ENCODE results near the gene ARMC9.
"Not testable (repeated sequence)": the region's sequence is repeated elsewhere in the genome, so short reads cannot be mapped to it uniquely, and the experiment has no call there.

ARMC9 gene

GRCh38 chr2:231189571-231190495 lies 8.6 kb upstream of the ARMC9 start:
- Histone ChIP-seq H3K4me3 (ENCODE audit: low read depth in 1 of 5, low read length in 5 of 5) (peak overlapping the region; percentile 7 to 65 (median 51)), H3K27ac (ENCODE audit: low read depth, low read length) (peak overlapping the region; percentile 60), H3K9ac (ENCODE audit: low read length in 5 of 5) (peak overlapping the region; percentile 7 to 81 (median 59)), H3K9me3 (ENCODE audit: control insufficient read depth in 5 of 5, low read length in 5 of 5) (no peaks in the 10 kb centered on the region), H3K27me3 (ENCODE audit: control insufficient read depth in 5 of 5, insufficient read depth in 4 of 5, low read length in 5 of 5) (no peaks in the 10 kb centered on the region), H3K4me1 (ENCODE audit: control insufficient read depth in 5 of 5, insufficient read depth in 5 of 5, low read length in 5 of 5) (peaks cover 1 to 38% (median 33%) of the 10 kb centered on the region in 5 donors), H3K36me3 (ENCODE audit: control insufficient read depth in 5 of 5, insufficient read depth in 5 of 5, low read length in 5 of 5) (no peaks in the 10 kb centered on the region)

GRCh38 chr2:231190531-231191197 lies 7.8 kb upstream of the ARMC9 start:
- H3K27me3 ChIP-seq (ENCODE audit: control insufficient read depth in 5 of 5, insufficient read depth in 4 of 5, low read length in 5 of 5): no peaks in the 10 kb centered on the region
- H3K36me3 ChIP-seq (ENCODE audit: control insufficient read depth in 5 of 5, insufficient read depth in 5 of 5, low read length in 5 of 5): no peaks in the 10 kb centered on the region
- H3K4me3 ChIP-seq (ENCODE audit: low read depth in 1 of 5, low read length in 5 of 5): peak overlapping the region in 4 of 5 donors; percentile 39 to 65 (median 54)
- H3K4me1 ChIP-seq (ENCODE audit: control insufficient read depth in 5 of 5, insufficient read depth in 5 of 5, low read length in 5 of 5): peaks cover 1 to 30% (median 26%) of the 10 kb centered on the region in 5 donors
- no peaks in the 10 kb centered on the region for H3K9me3 ChIP-seq (ENCODE audit: control insufficient read depth in 5 of 5, low read length in 5 of 5)
- H3K27ac ChIP-seq (ENCODE audit: low read depth, low read length): peak overlapping the region; percentile 60
- H3K9ac ChIP-seq (ENCODE audit: low read length in 5 of 5): peak overlapping the region in 4 of 5 donors; percentile 52 to 81 (median 64)

GRCh38 chr2:231191896-231192872 lies 6.2 kb upstream of the ARMC9 start:
- Histone ChIP-seq H3K27ac (ENCODE audit: low read depth, low read length) (no peak overlapping the region), H3K36me3 (ENCODE audit: control insufficient read depth in 5 of 5, insufficient read depth in 5 of 5, low read length in 5 of 5) (no peaks in the 10 kb centered on the region), H3K27me3 (ENCODE audit: control insufficient read depth in 5 of 5, insufficient read depth in 4 of 5, low read length in 5 of 5) (no peaks in the 10 kb centered on the region), H3K4me1 (ENCODE audit: control insufficient read depth in 5 of 5, insufficient read depth in 5 of 5, low read length in 5 of 5) (peaks cover 0 to 27% (median 21%) of the 10 kb centered on the region in 5 donors), H3K9ac (ENCODE audit: low read length in 5 of 5) (peak overlapping the region in 1 of 5 donors; percentile 48), H3K9me3 (ENCODE audit: control insufficient read depth in 5 of 5, low read length in 5 of 5) (no peaks in the 10 kb centered on the region), H3K4me3 (ENCODE audit: low read depth in 1 of 5, low read length in 5 of 5) (no peak overlapping the region)

- Histone ChIP-seq H3K9me3 (ENCODE audit: control insufficient read depth in 5 of 5, low read length in 5 of 5) (no peaks in the 10 kb centered on the region), H3K4me1 (ENCODE audit: control insufficient read depth in 5 of 5, insufficient read depth in 5 of 5, low read length in 5 of 5) (peaks cover 0 to 33% (median 24%) of the 10 kb centered on the region in 5 donors), H3K9ac (ENCODE audit: low read length in 5 of 5) (no peak overlapping the region), H3K4me3 (ENCODE audit: low read depth in 1 of 5, low read length in 5 of 5) (no peak overlapping the region), H3K36me3 (ENCODE audit: control insufficient read depth in 5 of 5, insufficient read depth in 5 of 5, low read length in 5 of 5) (no peaks in the 10 kb centered on the region), H3K27me3 (ENCODE audit: control insufficient read depth in 5 of 5, insufficient read depth in 4 of 5, low read length in 5 of 5) (no peaks in the 10 kb centered on the region), H3K27ac (ENCODE audit: low read depth, low read length) (no peak overlapping the region)
Measured at GRCh38 chr2:231193216-231193615, 5.2 kb upstream of the ARMC9 start.

GRCh38 chr2:231196592-231196991 lies 1.8 kb upstream of the ARMC9 start:
- H3K9ac ChIP-seq (ENCODE audit: low read length in 5 of 5): no peak overlapping the region

GRCh38 chr2:231197196-231197595 lies 1.2 kb upstream of the ARMC9 start:
- not testable (repeated sequence) for H3K4me3 ChIP-seq (ENCODE audit: low read depth in 1 of 5, low read length in 5 of 5); H3K9me3 ChIP-seq (ENCODE audit: control insufficient read depth in 5 of 5, low read length in 5 of 5); H3K36me3 ChIP-seq (ENCODE audit: control insufficient read depth in 5 of 5, insufficient read depth in 5 of 5, low read length in 5 of 5); H3K9ac ChIP-seq (ENCODE audit: low read length in 5 of 5); H3K27ac ChIP-seq (ENCODE audit: low read depth, low read length); H3K27me3 ChIP-seq (ENCODE audit: control insufficient read depth in 5 of 5, insufficient read depth in 4 of 5, low read length in 5 of 5)
- peaks cover 1 to 17% (median 15%) of the 10 kb centered on the region in 5 donors for H3K4me1 ChIP-seq (ENCODE audit: control insufficient read depth in 5 of 5, insufficient read depth in 5 of 5, low read length in 5 of 5)

More at GRCh38 chr2:231196592-231196991, 1.8 kb upstream of the ARMC9 start:
- Histone ChIP-seq H3K9me3 (ENCODE audit: control insufficient read depth in 5 of 5, low read length in 5 of 5) (no peaks in the 10 kb centered on the region), H3K4me3 (ENCODE audit: low read depth in 1 of 5, low read length in 5 of 5) (no peak overlapping the region), H3K4me1 (ENCODE audit: control insufficient read depth in 5 of 5, insufficient read depth in 5 of 5, low read length in 5 of 5) (peaks cover 1 to 23% (median 19%) of the 10 kb centered on the region in 5 donors), H3K27ac (ENCODE audit: low read depth, low read length) (no peak overlapping the region), H3K27me3 (ENCODE audit: control insufficient read depth in 5 of 5, insufficient read depth in 4 of 5, low read length in 5 of 5) (no peaks in the 10 kb centered on the region), H3K36me3 (ENCODE audit: control insufficient read depth in 5 of 5, insufficient read depth in 5 of 5, low read length in 5 of 5) (no peaks in the 10 kb centered on the region)

- H3K4me1 ChIP-seq (ENCODE audit: control insufficient read depth in 5 of 5, insufficient read depth in 5 of 5, low read length in 5 of 5): peaks cover 1 to 16% (median 15%) of the 10 kb centered on the region in 5 donors
- H3K36me3 ChIP-seq (ENCODE audit: control insufficient read depth in 5 of 5, insufficient read depth in 5 of 5, low read length in 5 of 5): no peaks in the 10 kb centered on the region
- H3K4me3 ChIP-seq (ENCODE audit: low read depth in 1 of 5, low read length in 5 of 5): peak overlapping the region; percentile 81 to 100 (median 96)
- H3K9me3 ChIP-seq (ENCODE audit: control insufficient read depth in 5 of 5, low read length in 5 of 5): no peaks in the 10 kb centered on the region
- peak overlapping the region in 4 of 5 donors; percentile 40 to 86 (median 78) for H3K9ac ChIP-seq (ENCODE audit: low read length in 5 of 5)
- H3K27ac ChIP-seq (ENCODE audit: low read depth, low read length): no peak overlapping the region
- H3K27me3 ChIP-seq (ENCODE audit: control insufficient read depth in 5 of 5, insufficient read depth in 4 of 5, low read length in 5 of 5): no peaks in the 10 kb centered on the region
Measured at GRCh38 chr2:231197706-231198290, 633 bp upstream of the ARMC9 start.

- Histone ChIP-seq H3K4me1 (ENCODE audit: control insufficient read depth in 5 of 5, insufficient read depth in 5 of 5, low read length in 5 of 5) (peaks cover 1 to 16% (median 15%) of the 10 kb centered on the region in 5 donors), H3K9me3 (ENCODE audit: control insufficient read depth in 5 of 5, low read length in 5 of 5) (no peaks in the 10 kb centered on the region), H3K27me3 (ENCODE audit: control insufficient read depth in 5 of 5, insufficient read depth in 4 of 5, low read length in 5 of 5) (no peaks in the 10 kb centered on the region), H3K9ac (ENCODE audit: low read length in 5 of 5) (peak overlapping the region in 3 of 5 donors; percentile 40 to 74 (median 68)), H3K27ac (ENCODE audit: low read depth, low read length) (no peak overlapping the region), H3K36me3 (ENCODE audit: control insufficient read depth in 5 of 5, insufficient read depth in 5 of 5, low read length in 5 of 5) (no peaks in the 10 kb centered on the region), H3K4me3 (ENCODE audit: low read depth in 1 of 5, low read length in 5 of 5) (peak overlapping the region; percentile 52 to 100 (median 96))
Measured at GRCh38 chr2:231199219-231199618, 788 bp downstream of the ARMC9 start.

- H3K27ac ChIP-seq (ENCODE audit: low read depth, low read length): no peak overlapping the region
- peaks cover 1 to 16% (median 15%) of the 10 kb centered on the region in 5 donors for H3K4me1 ChIP-seq (ENCODE audit: control insufficient read depth in 5 of 5, insufficient read depth in 5 of 5, low read length in 5 of 5)
- no peak overlapping the region for H3K9ac ChIP-seq (ENCODE audit: low read length in 5 of 5)
- no peaks in the 10 kb centered on the region for H3K27me3 ChIP-seq (ENCODE audit: control insufficient read depth in 5 of 5, insufficient read depth in 4 of 5, low read length in 5 of 5)
- no peak overlapping the region for H3K4me3 ChIP-seq (ENCODE audit: low read depth in 1 of 5, low read length in 5 of 5)
- no peaks in the 10 kb centered on the region for H3K36me3 ChIP-seq (ENCODE audit: control insufficient read depth in 5 of 5, insufficient read depth in 5 of 5, low read length in 5 of 5)
- H3K9me3 ChIP-seq (ENCODE audit: control insufficient read depth in 5 of 5, low read length in 5 of 5): no peaks in the 10 kb centered on the region
Measured at GRCh38 chr2:231200805-231201474, 2.5 kb downstream of the ARMC9 start.
